Fibroblast of lung (primary cell): ENCODE results near the gene VAMP2. TPM values are rescaled to one million over a fixed set of nuclear protein-coding genes. Genes with fewer than 3 reads are reported as not detected.

Experiments
- DNase-seq, 2 donors: peaks; one replicate each; pipeline versions ENCODE4 v3.0.0 to v3.0.0-alpha.2; 2010; ENCODE audit warnings: low read depth in 2 of 2
- H2AFZ ChIP-seq: 2 replicates; pipeline ENCODE4 v1.5.1; 2012; ENCODE audit warnings: low read length, control low read depth, inconsistent platforms
- H3K27ac ChIP-seq: 2 replicates; pipeline ENCODE4 v1.5.1; 2011; ENCODE audit warnings: low read length, control low read depth; ENCODE audit not compliant: insufficient read depth
- H3K27me3 ChIP-seq: 2 replicates; pipeline ENCODE4 v1.5.1; 2011; ENCODE audit warnings: mild to moderate bottlenecking, low read length; ENCODE audit not compliant: control insufficient read depth, insufficient read depth
- H3K36me3 ChIP-seq: 2 replicates; pipeline ENCODE4 v1.5.1; 2011; ENCODE audit warnings: low read length; ENCODE audit not compliant: control insufficient read depth, insufficient read depth
- H3K4me1 ChIP-seq: 2 replicates; pipeline ENCODE4 v1.5.1; 2011; ENCODE audit warnings: low read length; ENCODE audit not compliant: control insufficient read depth, insufficient read depth; ENCODE audit errors: extremely low read depth
- H3K4me2 ChIP-seq: 2 replicates; pipeline ENCODE4 v1.5.1; 2011; ENCODE audit warnings: low read length, control low read depth; ENCODE audit not compliant: insufficient read depth; ENCODE audit errors: extremely low read depth
- H3K4me3 ChIP-seq, 4 experiments: fragments of 200-600 bp in 1 of 4; sonication (generic) in 1 of 4; replicated peaks in 1 of 4; 2 replicates each; pipeline ENCODE4 v1.5.1; 2011 to 2016; ENCODE audit warnings: low read length in 4 of 4, low read depth in 3 of 4, mild to moderate bottlenecking in 3 of 4, control low read depth in 2 of 4, inconsistent platforms in 1 of 4, mixed read lengths in 1 of 4; ENCODE audit not compliant: insufficient read depth in 1 of 4; ENCODE audit errors: control extremely low read depth in 1 of 4
- H3K79me2 ChIP-seq: 2 replicates; pipeline ENCODE4 v1.5.1; 2012; ENCODE audit warnings: mild to moderate bottlenecking, low read length, inconsistent platforms; ENCODE audit not compliant: control insufficient read depth, insufficient read depth
- H3K9ac ChIP-seq: 2 replicates; pipeline ENCODE4 v1.5.1; 2011; ENCODE audit warnings: mild to moderate bottlenecking, low read length, control low read depth; ENCODE audit not compliant: insufficient read depth
- H3K9me3 ChIP-seq: 2 replicates; pipeline ENCODE4 v1.5.1; 2012; ENCODE audit warnings: low read depth, low read length; ENCODE audit not compliant: control insufficient read depth, insufficient read depth
- H4K20me1 ChIP-seq: 2 replicates; pipeline ENCODE4 v1.5.1; 2011; ENCODE audit warnings: low read length; ENCODE audit not compliant: control insufficient read depth, insufficient read depth; ENCODE audit errors: extremely low read depth
- EZH2 ChIP-seq: IDR thresholded peaks from 2 replicates; pipeline ENCODE4 v1.5.1; 2012; ENCODE audit warnings: low read length, control low read depth, mild to moderate bottlenecking; ENCODE audit errors: missing control alignments
- polyA plus RNA-seq, 2 donors: library from polyadenylated mRNA; depleted of rRNA in 1 of 2; stranded (reverse) in 1 of 2; unstranded in 1 of 2; fragments of >200 nt; gene quantifications; 2 replicates each; pipeline ENCODE4 v1.2.1, GENCODE V29; 2011 to 2012; ENCODE audit warnings: missing spikeins in 1 of 2
- total RNA-seq: library from RNA; depleted of rRNA; stranded (reverse); fragments of >200 nt; gene quantifications from 2 replicates; pipeline ENCODE4 v1.2.1, GENCODE V29; 2014
- TF ChIP-seq, protein P1 (sequence below), 2 donors: IDR thresholded peaks in 1 of 2; conservative IDR thresholded peaks in 1 of 2; 1 replicate in 1 of 2; 2 replicates in 1 of 2; pipeline ENCODE4 v1.5.1; 2011 to 2012; ENCODE audit warnings: low read length in 2 of 2, control low read depth in 1 of 2, inconsistent platforms in 1 of 2, low read depth in 1 of 2, mild to moderate bottlenecking in 1 of 2

VAMP2 gene
- total and polyA plus RNA-seq, 2 donors (not counting 1 experiment from before 2014, with no cell fraction given): 8.1 to 12.2 TPM

DNA sequence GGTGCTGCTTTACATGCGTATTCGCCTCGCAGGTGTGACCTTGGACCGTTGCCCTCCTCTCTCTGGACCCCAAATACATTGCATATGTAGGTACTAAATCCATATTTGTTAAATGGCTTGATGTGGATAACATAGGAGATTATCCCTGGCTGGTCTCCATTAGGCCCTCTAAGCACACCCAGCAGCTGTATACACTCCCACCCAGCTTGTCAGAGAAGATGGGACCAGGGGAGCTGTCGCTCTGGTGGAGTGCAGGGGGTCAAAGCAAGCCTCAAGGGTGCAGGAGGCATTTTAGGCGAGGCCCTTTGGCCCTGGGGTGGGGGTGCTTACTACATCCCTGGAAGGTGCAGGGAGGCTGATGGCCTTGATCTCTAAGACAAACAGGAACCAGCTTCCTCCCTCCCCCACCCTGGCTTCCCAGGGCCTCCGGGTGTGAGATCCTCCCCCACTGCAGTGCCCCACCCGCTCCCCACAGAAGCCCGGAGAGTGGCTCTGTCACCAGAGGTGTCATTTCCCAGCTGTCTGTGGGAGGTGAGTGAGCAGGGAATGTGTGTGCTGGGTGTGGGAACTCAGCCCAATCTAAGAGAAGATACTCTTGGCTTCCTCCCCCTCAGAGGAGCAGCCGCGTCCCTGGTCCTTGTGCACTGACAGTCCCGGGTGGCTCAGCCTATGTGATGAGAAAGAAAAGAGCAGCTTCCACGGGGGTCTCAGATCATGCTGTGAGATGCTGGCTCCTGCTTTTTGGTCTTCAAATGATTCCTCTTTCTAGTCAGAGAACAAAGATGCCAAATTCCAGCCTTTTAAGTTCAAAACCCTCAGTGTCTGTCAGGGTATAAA, 1.4 kb upstream of the VAMP2 start:
- Histone ChIP-seq H3K27me3 (no peaks in the 10 kb centered on the region), H3K4me1 (peaks cover 35% of the 10 kb centered on the region), H4K20me1 (no peaks in the 10 kb centered on the region), H3K4me3 (no peak overlapping the region), H3K9me3 (no peaks in the 10 kb centered on the region), H3K79me2 (peaks cover 18% of the 10 kb centered on the region), H3K27ac (peak overlapping the region; percentile 94), H2AFZ (no peak overlapping the region), H3K36me3 (peaks cover 12% of the 10 kb centered on the region), H3K4me2 (peak overlapping the region; percentile 64), H3K9ac (no peak overlapping the region)
- TF ChIP-seq, protein P1, sequence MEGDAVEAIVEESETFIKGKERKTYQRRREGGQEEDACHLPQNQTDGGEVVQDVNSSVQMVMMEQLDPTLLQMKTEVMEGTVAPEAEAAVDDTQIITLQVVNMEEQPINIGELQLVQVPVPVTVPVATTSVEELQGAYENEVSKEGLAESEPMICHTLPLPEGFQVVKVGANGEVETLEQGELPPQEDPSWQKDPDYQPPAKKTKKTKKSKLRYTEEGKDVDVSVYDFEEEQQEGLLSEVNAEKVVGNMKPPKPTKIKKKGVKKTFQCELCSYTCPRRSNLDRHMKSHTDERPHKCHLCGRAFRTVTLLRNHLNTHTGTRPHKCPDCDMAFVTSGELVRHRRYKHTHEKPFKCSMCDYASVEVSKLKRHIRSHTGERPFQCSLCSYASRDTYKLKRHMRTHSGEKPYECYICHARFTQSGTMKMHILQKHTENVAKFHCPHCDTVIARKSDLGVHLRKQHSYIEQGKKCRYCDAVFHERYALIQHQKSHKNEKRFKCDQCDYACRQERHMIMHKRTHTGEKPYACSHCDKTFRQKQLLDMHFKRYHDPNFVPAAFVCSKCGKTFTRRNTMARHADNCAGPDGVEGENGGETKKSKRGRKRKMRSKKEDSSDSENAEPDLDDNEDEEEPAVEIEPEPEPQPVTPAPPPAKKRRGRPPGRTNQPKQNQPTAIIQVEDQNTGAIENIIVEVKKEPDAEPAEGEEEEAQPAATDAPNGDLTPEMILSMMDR (conservative IDR thresholded peaks at IDR 0.05 in 1 of 2, IDR thresholded peaks at IDR 0.05 in 1 of 2; ENCODE audit: low read depth in 1 of 2, low read length in 2 of 2): no peak
- no peak for TF ChIP-seq EZH2
- DNase-seq: peak; percentile 37 to 59

DNA sequence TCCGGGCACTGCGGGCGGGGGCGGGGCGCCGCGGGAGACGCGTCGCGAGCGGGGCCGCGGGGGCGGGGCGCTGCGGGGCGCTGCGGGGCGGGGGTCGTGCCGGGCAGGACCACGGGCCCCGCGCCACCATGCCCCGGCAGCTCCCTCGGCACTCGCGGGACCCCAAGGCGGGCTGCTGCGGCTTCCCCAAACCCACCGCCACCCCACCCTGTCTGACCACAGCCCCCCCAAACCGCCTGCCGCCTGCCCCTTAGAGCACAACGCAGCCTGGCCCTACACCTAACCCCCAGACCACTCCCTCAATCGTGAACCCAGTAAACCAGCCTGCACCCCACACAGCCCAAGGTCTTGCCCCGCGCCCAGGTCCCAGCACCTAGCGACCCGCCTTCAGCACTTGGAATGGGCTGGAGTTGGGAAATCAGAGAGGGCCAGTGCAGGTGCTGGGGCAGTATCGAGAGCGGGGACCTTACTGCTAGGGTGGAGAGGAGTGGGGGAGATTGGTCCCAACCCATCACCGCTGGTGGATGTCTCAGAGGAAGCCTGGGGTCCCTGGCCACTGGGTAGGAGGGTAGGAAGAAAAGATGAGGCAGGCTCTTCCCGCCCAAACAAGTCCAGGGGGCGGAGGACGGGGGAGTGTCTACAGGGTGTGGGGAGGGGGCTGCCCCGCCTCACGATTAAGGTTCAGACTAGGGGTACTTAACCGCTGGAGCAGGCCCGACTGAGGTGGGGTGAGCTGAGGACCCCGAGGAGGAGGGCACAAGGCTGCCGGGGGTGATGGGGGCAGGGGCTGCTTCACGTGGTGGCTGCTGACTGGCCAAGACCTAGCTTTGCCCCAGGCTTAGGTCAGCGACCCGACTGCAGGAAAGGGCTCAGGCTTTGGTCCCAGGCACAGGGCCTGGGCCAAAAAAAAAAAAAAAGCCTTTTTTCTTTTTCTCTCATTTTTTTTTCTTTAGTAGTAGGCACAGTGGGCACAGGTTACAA, 539 bp upstream of the VAMP2 start:
- no peaks in the 10 kb centered on the region for H3K27me3 ChIP-seq
- peaks cover 35% of the 10 kb centered on the region for H3K4me1 ChIP-seq
- TF ChIP-seq, protein P1 (conservative IDR thresholded peaks at IDR 0.05 in 1 of 2, IDR thresholded peaks at IDR 0.05 in 1 of 2; ENCODE audit: low read depth in 1 of 2, low read length in 2 of 2): no peak
- no peak for TF ChIP-seq EZH2
- no peaks in the 10 kb centered on the region for H4K20me1 ChIP-seq
- DNase-seq: no peak
- peaks cover 18% of the 10 kb centered on the region for H3K79me2 ChIP-seq
- H3K4me3 ChIP-seq: peak overlapping the region; percentile 40 to 75 (median 44)
- H3K9me3 ChIP-seq: no peaks in the 10 kb centered on the region
- peak overlapping the region; percentile 88 for H3K4me2 ChIP-seq
- peak overlapping the region; percentile 93 for H2AFZ ChIP-seq
- H3K27ac ChIP-seq: peak overlapping the region; percentile 98
- peak overlapping the region; percentile 100 for H3K9ac ChIP-seq
- peaks cover 12% of the 10 kb centered on the region for H3K36me3 ChIP-seq
